Epidermal melanocyte (primary cell): Measurements from ENCODE around the gene SHISA6.

ENCODE experiments used
- DNase-seq: peaks from one replicate; pipeline ENCODE4 v3.0.0; 2011; ENCODE audit warnings: low spot score; ENCODE audit not compliant: insufficient read length

The SHISA6 gene

GRCh38 chr17:11240841-11241610 is at the start of gene SHISA6:
TSS of gene SHISA6 (plus strand) at chr17:11241213.
- no peak for DNase-seq

- DNase-seq, result no peak
These were observed 45.2 kb upstream of the SHISA6 start for GRCh38 chr17:11195801-11196200.

DNA sequence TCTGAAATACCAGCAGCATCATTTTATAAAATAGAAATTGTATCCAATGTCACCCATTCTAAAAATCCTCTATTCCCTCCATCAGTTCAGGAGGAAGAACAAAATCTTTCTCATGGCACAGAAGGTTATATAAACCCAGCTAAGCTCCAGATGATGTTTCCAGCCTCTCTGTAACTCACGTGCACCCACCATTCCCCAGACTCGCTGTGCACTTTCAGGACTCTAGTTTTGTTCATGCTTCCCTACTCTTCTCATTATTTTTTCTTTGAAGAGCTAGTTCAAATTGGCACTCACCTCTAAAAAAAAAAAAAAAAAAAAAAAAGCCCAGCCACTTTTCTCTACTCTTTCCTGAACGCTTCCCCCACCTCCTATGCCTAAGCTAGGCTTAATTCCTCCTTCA is 36.0 kb upstream of the SHISA6 start:
- DNase-seq, result no peak

GRCh38 chr17:11205659-11206058 is 35.4 kb upstream of the SHISA6 start:
- no peak for DNase-seq

DNA sequence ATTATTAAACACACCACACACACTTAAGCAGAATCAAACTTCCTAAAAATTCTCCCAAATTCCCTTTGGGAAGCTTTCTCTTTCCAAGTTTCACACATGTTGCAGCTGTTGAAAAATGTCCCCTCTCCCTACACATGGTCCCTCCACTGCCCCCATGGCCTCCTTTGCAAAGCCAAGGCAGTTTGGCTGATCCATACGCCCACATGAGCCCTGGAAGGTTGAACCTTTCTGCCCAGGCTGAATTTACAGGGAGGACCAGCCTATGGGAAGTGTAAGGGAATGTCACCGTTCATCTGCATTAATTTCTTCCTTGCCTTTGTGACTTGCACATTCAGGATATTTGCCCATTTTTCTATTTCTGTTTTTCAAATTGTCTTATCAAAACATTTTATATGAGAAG is 31.1 kb upstream of the SHISA6 start:
- no peak for DNase-seq

DNA sequence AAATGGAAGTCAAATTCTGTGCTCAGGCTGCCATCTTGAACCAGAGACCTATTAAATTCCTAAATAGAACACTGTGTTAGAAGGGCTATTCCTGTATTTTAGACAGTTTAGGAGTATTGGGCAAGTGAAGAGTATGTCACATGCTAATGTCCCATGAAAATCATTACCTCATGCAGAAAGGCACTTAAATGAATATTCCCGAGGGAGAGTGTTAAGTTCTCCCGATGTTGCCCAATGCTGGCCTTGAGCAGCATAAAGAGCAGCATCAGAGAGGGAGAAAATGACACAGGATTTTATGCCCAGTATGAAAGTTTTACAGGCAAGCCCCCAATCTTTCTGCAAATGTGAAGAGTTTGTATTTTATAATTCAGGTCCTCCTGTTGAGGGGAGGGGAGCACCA is 28.2 kb upstream of the SHISA6 start:
- DNase-seq, result no peak

- DNase-seq, result no peak
These were observed 24.0 kb upstream of the SHISA6 start for GRCh38 chr17:11216976-11217375.

- DNase-seq, result no peak
These were observed 19.8 kb upstream of the SHISA6 start for GRCh38 chr17:11221196-11221595.

- no peak for DNase-seq
These were observed 19.3 kb upstream of the SHISA6 start for GRCh38 chr17:11221721-11222120.

GRCh38 chr17:11238705-11239104 is 2.3 kb upstream of the SHISA6 start:
- no peak for DNase-seq

DNA sequence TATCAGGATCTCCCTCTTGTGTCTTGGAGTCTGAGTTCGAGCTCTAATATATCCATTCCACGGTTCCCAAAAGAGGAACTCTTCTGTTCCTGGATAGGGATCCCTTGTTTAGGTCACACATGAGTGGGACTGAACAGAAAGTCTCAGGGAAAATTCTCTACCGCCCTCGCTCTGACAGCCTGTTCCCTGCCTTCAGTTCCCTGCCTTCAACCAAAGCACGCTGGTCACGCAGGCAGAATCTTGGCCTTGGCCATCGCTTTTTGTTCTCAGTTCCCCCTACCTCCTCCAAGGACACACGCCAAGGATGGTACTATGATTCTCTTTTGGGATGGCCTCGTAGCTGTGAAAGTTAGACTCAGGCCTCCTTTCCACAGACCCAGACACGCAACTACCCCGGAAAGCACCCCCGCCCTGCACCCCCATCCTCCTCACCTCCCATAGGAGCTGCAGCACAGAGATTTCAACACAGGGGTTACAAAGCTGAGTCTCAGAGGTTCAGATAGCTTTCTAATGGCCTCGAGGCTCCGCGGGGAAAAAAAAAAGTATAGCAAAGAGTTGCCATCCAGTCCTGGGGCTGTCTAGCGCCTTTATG is 1.5 kb upstream of the SHISA6 start:
- no peak for DNase-seq

- DNase-seq, result no peak
These were observed 772 bp upstream of the SHISA6 start for GRCh38 chr17:11240041-11240840.

DNA sequence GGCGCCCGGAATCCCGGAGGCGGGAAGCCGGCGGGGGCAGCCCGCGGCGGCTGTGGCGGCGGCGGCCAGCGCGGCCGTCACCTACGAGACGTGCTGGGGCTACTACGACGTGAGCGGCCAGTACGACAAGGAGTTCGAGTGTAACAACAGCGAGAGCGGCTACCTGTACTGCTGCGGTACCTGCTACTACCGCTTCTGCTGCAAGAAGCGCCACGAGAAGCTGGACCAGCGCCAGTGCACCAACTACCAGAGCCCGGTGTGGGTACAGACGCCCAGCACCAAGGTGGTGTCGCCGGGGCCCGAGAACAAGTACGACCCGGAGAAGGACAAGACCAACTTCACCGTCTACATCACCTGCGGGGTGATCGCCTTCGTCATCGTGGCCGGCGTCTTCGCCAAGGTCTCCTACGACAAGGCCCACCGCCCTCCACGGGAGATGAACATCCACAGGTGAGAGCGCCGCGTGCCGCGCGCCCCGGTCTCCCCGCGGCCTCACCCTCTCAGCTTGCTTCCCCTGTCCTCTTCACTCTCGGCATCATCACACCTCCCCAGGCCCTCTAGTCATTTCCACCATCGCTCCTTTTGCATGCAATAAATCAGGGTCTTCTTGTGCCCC is 706 bp downstream of the SHISA6 start:
- no peak for DNase-seq

DNA sequence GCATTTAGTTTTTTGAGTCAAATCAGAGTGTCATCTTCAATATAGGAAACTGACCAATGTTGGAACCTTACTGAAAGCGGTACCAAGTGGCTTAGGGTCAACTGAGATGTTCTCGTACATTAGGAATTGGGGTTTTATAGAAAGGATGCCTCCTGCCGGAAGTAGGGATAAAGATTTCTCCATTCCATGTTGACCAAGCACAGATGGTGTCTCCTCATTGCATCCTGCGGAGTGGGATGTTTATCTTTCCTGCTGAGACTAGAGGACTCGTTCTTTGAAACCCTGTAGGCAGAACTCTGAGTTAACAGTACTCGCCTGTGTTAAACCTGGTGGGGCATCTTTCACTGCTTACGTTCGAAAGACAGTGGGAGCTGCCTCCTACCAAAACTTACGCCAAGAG is 1.4 kb downstream of the SHISA6 start:
- DNase-seq, result no peak

DNA sequence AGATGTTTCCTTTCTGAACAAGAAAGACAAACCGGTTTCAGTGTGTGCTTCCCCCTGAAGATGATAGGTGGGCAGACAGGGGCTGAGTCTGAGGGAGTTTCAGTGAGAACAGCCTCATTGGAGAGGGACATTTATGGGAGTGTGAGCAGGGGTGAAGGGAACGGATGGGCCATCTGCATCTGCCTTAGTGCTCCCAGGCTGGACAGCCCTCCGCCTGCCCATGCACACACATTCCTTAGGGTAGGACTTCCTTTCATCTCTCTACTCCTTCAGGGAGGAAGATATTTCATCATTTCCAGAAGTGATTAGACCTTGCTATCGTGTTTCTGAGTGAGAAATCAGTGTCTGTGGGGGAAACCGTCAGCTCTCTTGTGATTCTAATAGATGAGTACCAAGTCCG is 3.8 kb downstream of the SHISA6 start:
- no peak for DNase-seq

DNA sequence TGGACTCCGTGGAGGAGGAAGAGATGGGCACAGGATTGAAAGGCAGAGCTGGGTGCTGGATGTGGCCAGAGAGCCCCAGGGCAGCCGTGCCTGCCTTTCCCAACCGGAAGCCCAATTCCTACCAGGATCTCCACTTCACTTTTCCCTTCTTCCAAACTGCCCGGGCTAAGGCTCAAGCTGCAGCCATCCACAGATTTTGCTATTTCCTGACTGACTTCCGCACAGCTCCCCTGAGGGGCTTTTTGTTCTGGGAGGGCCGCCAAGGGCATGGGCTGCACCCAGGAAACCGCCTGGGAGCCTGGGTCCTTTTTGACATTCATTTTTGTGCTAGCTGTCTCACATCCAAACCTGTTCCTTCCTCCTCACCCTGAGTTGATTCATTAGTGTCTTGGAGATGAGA is 4.2 kb downstream of the SHISA6 start:
- DNase-seq, result no peak

DNA sequence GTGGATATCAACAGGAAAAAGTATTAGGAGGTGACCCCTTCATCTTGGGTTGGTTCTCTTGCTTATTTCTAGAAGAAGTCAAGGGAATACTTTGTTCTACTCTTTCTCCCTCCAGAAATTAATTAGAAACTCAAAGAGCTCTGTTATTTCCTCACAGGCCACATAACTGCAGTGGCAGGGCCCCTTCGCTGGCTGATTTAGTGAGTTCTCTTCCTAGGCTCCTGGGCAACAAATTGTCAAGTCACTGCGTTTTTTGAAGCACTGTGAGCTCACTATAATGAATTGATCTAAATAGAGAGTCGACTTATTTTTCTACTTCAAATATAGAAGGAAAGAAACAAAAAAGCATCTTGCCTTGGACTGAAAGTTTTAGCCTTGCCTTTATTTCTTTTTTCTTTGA is 4.8 kb downstream of the SHISA6 start:
- DNase-seq, result no peak

DNA sequence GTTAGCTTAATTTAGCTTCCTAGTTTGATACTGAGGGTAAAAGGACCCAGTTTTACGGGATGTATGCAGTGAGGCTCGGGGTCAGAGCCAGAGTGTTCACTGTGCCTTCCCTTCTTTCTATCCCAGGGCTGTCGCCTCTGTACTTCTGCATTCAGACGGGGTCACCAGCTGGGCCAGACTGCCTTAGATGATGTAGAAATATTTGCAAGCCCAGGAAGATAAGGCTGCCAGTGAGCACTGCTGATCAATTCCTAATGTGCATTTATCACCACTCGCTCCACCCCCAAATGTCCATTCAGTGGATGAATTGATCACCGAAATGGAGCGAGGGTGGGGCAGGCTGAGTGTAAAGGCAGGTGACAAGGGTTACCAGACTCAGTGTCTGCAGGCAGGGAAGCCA is 9.1 kb downstream of the SHISA6 start:
- DNase-seq, result no peak

DNA sequence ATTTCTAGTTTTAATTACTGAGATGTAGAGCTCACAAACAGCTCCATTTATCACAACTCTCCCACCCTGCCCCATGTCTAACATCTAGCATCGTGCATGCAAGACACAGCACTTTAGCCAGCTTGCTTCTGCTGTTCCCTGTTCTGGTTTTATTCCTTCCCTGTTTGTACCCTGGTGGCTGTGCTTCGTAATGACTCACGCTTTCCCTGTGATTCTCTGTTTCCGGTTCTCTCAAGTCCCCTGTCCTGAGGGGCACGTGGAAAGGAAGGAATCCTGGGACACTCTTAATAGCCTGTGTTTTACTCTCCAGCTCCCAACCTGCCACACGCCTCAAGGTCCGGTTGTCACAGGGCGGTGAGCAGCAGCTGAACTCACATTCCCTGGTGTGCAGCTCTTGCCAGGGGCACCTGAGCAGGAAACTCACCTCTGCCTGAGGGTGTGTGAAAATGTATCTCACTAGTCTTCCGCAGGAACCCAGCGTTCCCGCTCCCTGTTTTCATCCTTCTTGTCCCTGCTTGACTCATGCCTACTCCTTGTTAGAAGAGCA is 10.6 kb downstream of the SHISA6 start:
- no peak for DNase-seq

- no peak for DNase-seq
These were observed 11.1 kb downstream of the SHISA6 start for GRCh38 chr17:11252146-11252545.

DNA sequence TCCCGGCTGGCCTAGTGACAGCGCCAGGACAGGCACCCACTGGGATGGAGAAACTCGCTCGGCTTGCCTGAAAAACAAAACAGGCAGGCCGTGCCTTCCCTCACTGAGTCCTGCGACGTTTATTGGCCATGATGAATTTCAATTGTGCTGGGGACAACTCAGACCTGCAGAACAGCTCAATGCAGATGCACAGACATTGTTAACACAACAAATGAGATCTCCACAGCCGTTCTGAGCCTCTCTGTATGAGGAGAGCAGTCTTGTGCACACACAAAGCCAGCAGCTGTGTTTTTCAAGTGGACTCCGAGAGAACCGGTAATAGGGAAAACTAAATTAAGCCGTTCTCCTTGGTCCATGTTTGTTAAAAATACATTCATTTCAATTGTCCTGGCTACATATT is 15.9 kb downstream of the SHISA6 start:
- no peak for DNase-seq
